ENCODE data around the gene TENM3.

TENM3 gene

DNA sequence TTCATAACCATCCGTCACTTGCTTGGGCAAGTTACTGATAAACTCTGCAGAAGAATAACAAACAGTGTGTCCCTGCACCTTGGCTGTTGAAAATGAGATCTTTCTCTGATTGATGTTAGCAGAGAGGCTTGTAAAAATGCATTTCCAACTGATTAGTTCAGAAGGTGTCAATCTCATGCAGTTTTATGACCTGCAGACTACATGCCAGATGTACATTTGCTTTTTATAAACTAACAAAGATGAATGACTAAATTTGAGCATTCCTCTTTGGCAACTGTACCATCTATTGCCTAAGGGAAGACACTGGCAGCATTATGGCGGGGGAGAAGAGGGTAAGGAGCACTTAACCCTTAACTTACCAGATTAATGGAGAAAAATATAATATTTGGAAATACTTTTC, 481.2 kb downstream of the TENM3 start:
- no peak overlapping the region for H3K4me3 ChIP-seq (ENCODE audit: insufficient read depth, low read length, poor library complexity, severe bottlenecking)
- H3K9me3 ChIP-seq (ENCODE audit: insufficient read depth, low read length) = no peaks in the 10 kb centered on the region
- H3K9me2 ChIP-seq (replicated peaks; ENCODE audit: insufficient read depth, low read length) = no peaks in the 10 kb centered on the region
- H3K27me3 ChIP-seq (ENCODE audit: low read length) = no peaks in the 10 kb centered on the region
- H3K27ac ChIP-seq (ENCODE audit: low read depth, low read length) = no peak overlapping the region
- H2AFZ ChIP-seq (ENCODE audit: low read depth, low read length, severe bottlenecking) = no peak overlapping the region
- H4K20me1 ChIP-seq (ENCODE audit: low read depth, low read length) = no peaks in the 10 kb centered on the region
- no peaks in the 10 kb centered on the region for H3K36me3 ChIP-seq (ENCODE audit: low read length)
- H3F3A ChIP-seq (ENCODE audit: insufficient read depth) = no peaks in the 10 kb centered on the region
- H3K9ac ChIP-seq (ENCODE audit: low read length) = no peak overlapping the region
- no peak for TF ChIP-seq EZH2phosphoT487 (conservative IDR thresholded peaks at IDR 0.05; ENCODE audit: low read length)
- TF ChIP-seq, protein P1, sequence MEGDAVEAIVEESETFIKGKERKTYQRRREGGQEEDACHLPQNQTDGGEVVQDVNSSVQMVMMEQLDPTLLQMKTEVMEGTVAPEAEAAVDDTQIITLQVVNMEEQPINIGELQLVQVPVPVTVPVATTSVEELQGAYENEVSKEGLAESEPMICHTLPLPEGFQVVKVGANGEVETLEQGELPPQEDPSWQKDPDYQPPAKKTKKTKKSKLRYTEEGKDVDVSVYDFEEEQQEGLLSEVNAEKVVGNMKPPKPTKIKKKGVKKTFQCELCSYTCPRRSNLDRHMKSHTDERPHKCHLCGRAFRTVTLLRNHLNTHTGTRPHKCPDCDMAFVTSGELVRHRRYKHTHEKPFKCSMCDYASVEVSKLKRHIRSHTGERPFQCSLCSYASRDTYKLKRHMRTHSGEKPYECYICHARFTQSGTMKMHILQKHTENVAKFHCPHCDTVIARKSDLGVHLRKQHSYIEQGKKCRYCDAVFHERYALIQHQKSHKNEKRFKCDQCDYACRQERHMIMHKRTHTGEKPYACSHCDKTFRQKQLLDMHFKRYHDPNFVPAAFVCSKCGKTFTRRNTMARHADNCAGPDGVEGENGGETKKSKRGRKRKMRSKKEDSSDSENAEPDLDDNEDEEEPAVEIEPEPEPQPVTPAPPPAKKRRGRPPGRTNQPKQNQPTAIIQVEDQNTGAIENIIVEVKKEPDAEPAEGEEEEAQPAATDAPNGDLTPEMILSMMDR (IDR thresholded peaks at IDR 0.05; ENCODE audit: insufficient read depth, low read length, poor library complexity, severe bottlenecking) = no peak
- no peaks in the 10 kb centered on the region for H3K79me2 ChIP-seq (ENCODE audit: insufficient read depth, low read length)
- no peak overlapping the region for H3K4me2 ChIP-seq (ENCODE audit: low read depth, low read length, poor library complexity, severe bottlenecking)

DNA sequence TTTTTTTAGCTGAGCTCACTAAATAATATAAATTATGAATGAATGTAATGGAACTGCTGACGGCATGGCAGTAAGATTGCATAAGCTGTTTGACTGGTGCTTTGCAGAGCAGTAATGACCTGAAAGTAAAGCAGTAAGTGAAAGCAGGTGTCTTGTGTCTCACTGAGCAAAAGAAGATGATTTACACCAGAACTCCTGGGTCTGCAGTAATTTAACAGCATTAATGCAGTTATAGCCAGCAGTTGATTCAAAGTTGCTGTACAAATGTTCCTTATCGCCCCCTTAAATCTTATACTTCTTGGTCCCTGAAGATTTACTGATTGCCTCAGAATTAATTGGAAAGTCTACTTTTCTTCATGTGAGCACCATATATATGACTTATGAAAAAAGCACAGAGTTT, 486.3 kb downstream of the TENM3 start:
- H3K27ac ChIP-seq (ENCODE audit: low read depth, low read length) = no peak overlapping the region
- H4K20me1 ChIP-seq (ENCODE audit: low read depth, low read length) = no peaks in the 10 kb centered on the region
- no peaks in the 10 kb centered on the region for H3K79me2 ChIP-seq (ENCODE audit: insufficient read depth, low read length)
- no peak overlapping the region for H3K4me3 ChIP-seq (ENCODE audit: insufficient read depth, low read length, poor library complexity, severe bottlenecking)
- no peak overlapping the region for H3K9ac ChIP-seq (ENCODE audit: low read length)
- H3K36me3 ChIP-seq (ENCODE audit: low read length) = no peaks in the 10 kb centered on the region
- no peaks in the 10 kb centered on the region for H3K27me3 ChIP-seq (ENCODE audit: low read length)
- H3F3A ChIP-seq (ENCODE audit: insufficient read depth) = no peaks in the 10 kb centered on the region
- no peaks in the 10 kb centered on the region for H3K9me3 ChIP-seq (ENCODE audit: insufficient read depth, low read length)
- H3K9me2 ChIP-seq (replicated peaks; ENCODE audit: insufficient read depth, low read length) = no peaks in the 10 kb centered on the region
- no peak overlapping the region for H3K4me2 ChIP-seq (ENCODE audit: low read depth, low read length, poor library complexity, severe bottlenecking)
- H2AFZ ChIP-seq (ENCODE audit: low read depth, low read length, severe bottlenecking) = no peak overlapping the region
- no peak for TF ChIP-seq EZH2phosphoT487 (conservative IDR thresholded peaks at IDR 0.05; ENCODE audit: low read length)
- TF ChIP-seq, protein P1 (IDR thresholded peaks at IDR 0.05; ENCODE audit: insufficient read depth, low read length, poor library complexity, severe bottlenecking) = no peak

DNA sequence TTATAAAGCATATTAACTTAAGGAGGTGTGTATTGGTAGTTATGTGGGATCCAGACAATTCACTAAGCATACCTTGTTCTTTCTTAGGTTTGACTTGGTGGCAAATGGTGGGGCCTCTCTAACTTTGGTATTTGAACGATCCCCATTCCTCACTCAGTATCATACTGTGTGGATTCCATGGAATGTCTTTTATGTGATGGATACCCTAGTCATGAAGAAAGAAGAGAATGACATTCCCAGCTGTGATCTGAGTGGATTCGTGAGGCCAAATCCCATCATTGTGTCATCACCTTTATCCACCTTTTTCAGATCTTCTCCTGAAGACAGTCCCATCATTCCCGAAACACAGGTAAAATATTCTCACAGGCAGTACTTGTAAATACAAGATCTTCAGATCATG, 487.6 kb downstream of the TENM3 start:
- Histone ChIP-seq H3K9me2 (replicated peaks; ENCODE audit: insufficient read depth, low read length) (no peaks in the 10 kb centered on the region), H3K27ac (ENCODE audit: low read depth, low read length) (no peak overlapping the region), H3F3A (ENCODE audit: insufficient read depth) (no peaks in the 10 kb centered on the region), H3K27me3 (ENCODE audit: low read length) (no peaks in the 10 kb centered on the region), H2AFZ (ENCODE audit: low read depth, low read length, severe bottlenecking) (no peak overlapping the region), H3K9ac (ENCODE audit: low read length) (no peak overlapping the region), H3K79me2 (ENCODE audit: insufficient read depth, low read length) (no peaks in the 10 kb centered on the region), H3K4me2 (ENCODE audit: low read depth, low read length, poor library complexity, severe bottlenecking) (no peak overlapping the region), H3K36me3 (ENCODE audit: low read length) (no peaks in the 10 kb centered on the region), H4K20me1 (ENCODE audit: low read depth, low read length) (no peaks in the 10 kb centered on the region), H3K9me3 (ENCODE audit: insufficient read depth, low read length) (no peaks in the 10 kb centered on the region), H3K4me3 (ENCODE audit: insufficient read depth, low read length, poor library complexity, severe bottlenecking) (no peak overlapping the region)
- TF ChIP-seq, protein P1 (IDR thresholded peaks at IDR 0.05; ENCODE audit: insufficient read depth, low read length, poor library complexity, severe bottlenecking) = no peak
- no peak for TF ChIP-seq EZH2phosphoT487 (conservative IDR thresholded peaks at IDR 0.05; ENCODE audit: low read length)
